HepG2 (cell line): ENCODE results near the gene RNU7-1. TPM values are rescaled to one million over a fixed set of nuclear protein-coding genes. Genes with fewer than 3 reads are reported as not detected.

ENCODE experiments used
- EEA1 ChIP-seq: sonication (generic); formaldehyde crosslinking; IDR thresholded peaks from 2 replicates; pipeline ENCODE4 v1.5.1; 2020; ENCODE audit warnings: mild to moderate bottlenecking, missing genetic modification reagents, borderline replicate concordance
- SATB2 ChIP-seq: sonication (generic); formaldehyde crosslinking; IDR thresholded peaks from 2 replicates; pipeline ENCODE4 v1.5.0; 2020; ENCODE audit warnings: missing genetic modification reagents
- SMARCC2 ChIP-seq: fragments of 450-650 bp; IDR thresholded peaks from 2 replicates; pipeline ENCODE4 v1.6.1; 2017; ENCODE audit warnings: antibody characterized with exemption, mild to moderate bottlenecking
- ZBTB3 ChIP-seq: sonication (generic); formaldehyde crosslinking; IDR thresholded peaks from 2 replicates; pipeline ENCODE4 v1.4.0; 2020; ENCODE audit warnings: low read depth, mild to moderate bottlenecking, moderate library complexity, missing genetic modification reagents, borderline replicate concordance
- ZBTB7A ChIP-seq: sonication (generic); formaldehyde crosslinking; IDR thresholded peaks from 2 replicates; pipeline ENCODE4 v1.8.0; 2022; ENCODE audit warnings: mild to moderate bottlenecking, missing genetic modification reagents
- ZMYM3 ChIP-seq: sonication (generic); formaldehyde crosslinking; IDR thresholded peaks from 2 replicates; pipeline ENCODE4 v1.5.1; 2020; ENCODE audit warnings: mild to moderate bottlenecking, missing genetic modification reagents
- ZNF205 ChIP-seq: IDR thresholded peaks from 2 replicates; pipeline ENCODE4 v1.6.1; 2018; ENCODE audit warnings: missing biosample characterization, missing genetic modification reagents
- ZNF253 ChIP-seq: sonication (generic); formaldehyde crosslinking; IDR thresholded peaks from 2 replicates; pipeline ENCODE4 v1.8.0; 2022; ENCODE audit warnings: mild to moderate bottlenecking, missing genetic modification reagents, borderline replicate concordance
- ZNF432 ChIP-seq: sonication (generic); formaldehyde crosslinking; IDR thresholded peaks from 2 replicates; pipeline ENCODE4 v1.5.0; 2020; ENCODE audit warnings: missing genetic modification reagents, mild to moderate bottlenecking, borderline replicate concordance
- ZNF619 ChIP-seq: sonication (generic); formaldehyde crosslinking; IDR thresholded peaks from 2 replicates; pipeline ENCODE4 v1.4.0; 2020; ENCODE audit warnings: mild to moderate bottlenecking, missing genetic modification reagents
- ZNF672 ChIP-seq: sonication (generic); formaldehyde crosslinking; IDR thresholded peaks from 2 replicates; pipeline ENCODE4 v1.8.1; 2022; ENCODE audit warnings: missing genetic modification reagents
- ZNF713 ChIP-seq: sonication (generic); formaldehyde crosslinking; IDR thresholded peaks from 2 replicates; pipeline ENCODE4 v1.4.0; 2020; ENCODE audit warnings: mild to moderate bottlenecking, missing genetic modification reagents
- ZNF749 ChIP-seq: sonication (generic); formaldehyde crosslinking; IDR thresholded peaks from 2 replicates; pipeline ENCODE4 v1.8.0; 2022; ENCODE audit warnings: mild to moderate bottlenecking, missing genetic modification reagents, moderate library complexity, borderline replicate concordance
- polyA plus RNA-seq, 8 experiments: library from polyadenylated mRNA; depleted of rRNA in 3 of 8; stranded (reverse) in 7 of 8; unstranded in 1 of 8; fragments of >200 nt; fragmentation: Illumina TruSeq in 4 of 8; extraction: Trizol in 4 of 8; gene quantifications; 2 replicates each; pipeline versions ENCODE4 v1.2.1 to v1.2.3, GENCODE V29; 2011 to 2016; ENCODE audit warnings: low read depth in 4 of 8, missing spikeins in 1 of 8, mixed read lengths in 1 of 8; ENCODE audit not compliant: insufficient read depth in 1 of 8
- total RNA-seq, 5 experiments: library from RNA; depleted of rRNA; stranded (reverse); fragments of >200 nt; fragmentation: Illumina TruSeq; extraction: Trizol; gene quantifications; 2 replicates each; pipeline ENCODE4 v1.2.3, GENCODE V29; 2016; ENCODE audit warnings: low read depth in 1 of 5
- TF ChIP-seq, protein P1 (sequence below): sonication (generic); formaldehyde crosslinking; IDR thresholded peaks from 2 replicates; pipeline ENCODE4 v1.4.0; 2020; ENCODE audit warnings: missing genetic modification reagents, borderline replicate concordance

RNU7-1 gene
- total and polyA plus RNA-seq, 2 of the 13 experiments (the other 11 are each of a cell fraction or from before 2014, with no cell fraction given): not detected

DNA sequence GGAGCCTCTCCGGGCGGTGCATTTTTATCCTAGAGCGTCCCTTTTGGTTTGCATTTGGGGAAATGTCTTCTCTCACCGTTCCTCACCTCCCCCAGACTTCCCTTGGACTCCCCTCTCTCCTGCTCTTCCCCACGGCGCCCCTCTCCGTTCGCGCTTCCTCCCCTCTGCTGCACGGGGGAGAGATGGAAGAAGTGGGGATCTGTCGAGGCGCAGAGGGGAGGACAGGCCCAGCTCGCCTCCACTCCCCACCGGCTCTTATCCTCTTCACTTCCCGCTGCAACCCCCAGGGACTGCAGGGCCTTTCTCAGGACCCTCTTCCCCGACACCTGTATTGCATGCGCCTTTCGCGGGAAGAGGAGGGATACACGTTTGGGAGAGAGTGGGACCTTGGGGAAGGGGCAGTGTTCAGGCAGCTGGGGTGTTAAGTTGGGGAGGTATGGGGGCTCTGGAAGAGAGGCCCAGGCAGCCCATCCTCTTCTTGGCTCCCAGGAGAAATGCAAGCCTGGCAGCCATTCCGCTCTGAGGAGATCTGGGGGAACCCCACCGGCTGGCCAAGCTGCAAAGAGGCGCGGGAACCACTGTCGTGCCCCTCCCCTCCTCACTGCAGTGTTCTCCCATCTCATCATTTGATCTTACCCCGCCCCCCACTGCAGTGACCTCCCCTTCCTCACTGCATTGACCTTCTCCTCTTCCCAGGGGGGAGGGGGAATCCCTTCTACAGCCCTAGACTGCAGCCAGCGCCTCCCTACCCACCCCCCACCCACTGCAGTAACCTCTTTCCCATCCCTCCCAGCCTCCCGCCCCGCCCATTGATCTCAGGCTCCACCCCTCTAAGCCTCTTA, 28.4 kb upstream of the RNU7-1 start (continued):
- TF ChIP-seq ZNF253 (CRISPR knock-in tag) (no peak), ZNF713 (CRISPR knock-in tag) (no peak), ZNF749 (CRISPR knock-in tag) (0 out of 2 replicates have a peak, but pooled peaks have one; percentile 13), ZNF432 (no peak), ZBTB7A (CRISPR knock-in tag) (no peak), ZMYM3 (no peak), ZNF672 (CRISPR knock-in tag) (no peak), SMARCC2 (no peak), SATB2 (no peak), ZNF205 (no peak), ZNF619 (CRISPR knock-in tag) (no peak), ZBTB3 (CRISPR knock-in tag) (0 out of 2 replicates have a peak, but pooled peaks have one; percentile 16), EEA1 (CRISPR knock-in tag) (peak; percentile 24; the same call in 1 of the 2 replicates)
- TF ChIP-seq, protein P1, sequence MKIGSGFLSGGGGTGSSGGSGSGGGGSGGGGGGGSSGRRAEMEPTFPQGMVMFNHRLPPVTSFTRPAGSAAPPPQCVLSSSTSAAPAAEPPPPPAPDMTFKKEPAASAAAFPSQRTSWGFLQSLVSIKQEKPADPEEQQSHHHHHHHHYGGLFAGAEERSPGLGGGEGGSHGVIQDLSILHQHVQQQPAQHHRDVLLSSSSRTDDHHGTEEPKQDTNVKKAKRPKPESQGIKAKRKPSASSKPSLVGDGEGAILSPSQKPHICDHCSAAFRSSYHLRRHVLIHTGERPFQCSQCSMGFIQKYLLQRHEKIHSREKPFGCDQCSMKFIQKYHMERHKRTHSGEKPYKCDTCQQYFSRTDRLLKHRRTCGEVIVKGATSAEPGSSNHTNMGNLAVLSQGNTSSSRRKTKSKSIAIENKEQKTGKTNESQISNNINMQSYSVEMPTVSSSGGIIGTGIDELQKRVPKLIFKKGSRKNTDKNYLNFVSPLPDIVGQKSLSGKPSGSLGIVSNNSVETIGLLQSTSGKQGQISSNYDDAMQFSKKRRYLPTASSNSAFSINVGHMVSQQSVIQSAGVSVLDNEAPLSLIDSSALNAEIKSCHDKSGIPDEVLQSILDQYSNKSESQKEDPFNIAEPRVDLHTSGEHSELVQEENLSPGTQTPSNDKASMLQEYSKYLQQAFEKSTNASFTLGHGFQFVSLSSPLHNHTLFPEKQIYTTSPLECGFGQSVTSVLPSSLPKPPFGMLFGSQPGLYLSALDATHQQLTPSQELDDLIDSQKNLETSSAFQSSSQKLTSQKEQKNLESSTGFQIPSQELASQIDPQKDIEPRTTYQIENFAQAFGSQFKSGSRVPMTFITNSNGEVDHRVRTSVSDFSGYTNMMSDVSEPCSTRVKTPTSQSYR (CRISPR knock-in tag): 0 out of 2 replicates have a peak, but pooled peaks have one; percentile 25
- TF ChIP-seq, all 625 proteins: peak for 8
